H9 (cell line): ENCODE results near the gene MMP26. TPM values are rescaled to one million over a fixed set of nuclear protein-coding genes. Genes with fewer than 3 reads are reported as not detected.

ENCODE experiments used
- DNase-seq: peaks from one replicate; pipeline ENCODE4 v3.0.0-alpha.2; 2017
- H2AFZ ChIP-seq: one replicate; pipeline ENCODE4 v1.6.1; 2013; ENCODE audit warnings: mild to moderate bottlenecking, low read length, control low read depth, moderate library complexity
- H2AK5ac ChIP-seq: 2 replicates; pipeline ENCODE4 v1.6.1; 2013; ENCODE audit warnings: low read length, control low read depth, mixed read lengths; ENCODE audit not compliant: insufficient read length
- H2BK120ac ChIP-seq: one replicate; pipeline ENCODE4 v1.6.1; 2013; ENCODE audit warnings: low read depth, mild to moderate bottlenecking, low read length, control low read depth, inconsistent platforms; ENCODE audit not compliant: poor library complexity, severe bottlenecking
- H2BK12ac ChIP-seq: 2 replicates; pipeline ENCODE4 v1.6.1; 2013; ENCODE audit warnings: low read length, control low read depth, mixed read lengths, low read depth; ENCODE audit not compliant: insufficient read length
- H2BK15ac ChIP-seq: 2 replicates; pipeline ENCODE4 v1.6.1; 2013; ENCODE audit warnings: low read depth, low read length, control low read depth
- H2BK20ac ChIP-seq: one replicate; pipeline ENCODE4 v1.6.1; 2013; ENCODE audit warnings: low read depth, mild to moderate bottlenecking, low read length, control low read depth, inconsistent platforms; ENCODE audit not compliant: poor library complexity, severe bottlenecking
- H2BK5ac ChIP-seq: 2 replicates; pipeline ENCODE4 v1.6.1; 2013; ENCODE audit warnings: low read length, control low read depth, mixed read lengths; ENCODE audit not compliant: insufficient read length
- H3K14ac ChIP-seq: 2 replicates; pipeline ENCODE4 v1.6.1; 2013; ENCODE audit warnings: low read length, control low read depth; ENCODE audit not compliant: insufficient read depth
- H3K18ac ChIP-seq: 2 replicates; pipeline ENCODE4 v1.6.1; 2013; ENCODE audit warnings: low read depth, mild to moderate bottlenecking, mixed read lengths, low read length, control low read depth; ENCODE audit not compliant: insufficient read length
- H3K23ac ChIP-seq: 2 replicates; pipeline ENCODE4 v1.6.1; 2013; ENCODE audit warnings: low read length, control low read depth, mixed read lengths, low read depth; ENCODE audit not compliant: insufficient read length
- H3K23me2 ChIP-seq: 2 replicates; pipeline ENCODE4 v1.6.1; 2013; ENCODE audit warnings: low read depth, mild to moderate bottlenecking, mixed read lengths, low read length, control low read depth; ENCODE audit not compliant: insufficient read length, poor library complexity, severe bottlenecking
- H3K27ac ChIP-seq: 2 replicates; pipeline ENCODE4 v1.5.1; 2013; ENCODE audit warnings: low read length, control low read depth, mixed read lengths, low read depth; ENCODE audit not compliant: insufficient read length
- H3K27me3 ChIP-seq: 2 replicates; pipeline ENCODE4 v1.6.1; 2013; ENCODE audit warnings: low read length, control low read depth, inconsistent platforms; ENCODE audit not compliant: insufficient read depth
- H3K4ac ChIP-seq: 2 replicates; pipeline ENCODE4 v1.6.1; 2013; ENCODE audit warnings: low read depth, mild to moderate bottlenecking, control low read depth, inconsistent platforms, low read length, moderate library complexity
- H3K4me1 ChIP-seq: 2 replicates; pipeline ENCODE4 v1.6.1; 2013; ENCODE audit warnings: low read length, control low read depth, inconsistent platforms; ENCODE audit not compliant: insufficient read depth
- H3K4me2 ChIP-seq: 2 replicates; pipeline ENCODE4 v1.6.1; 2013; ENCODE audit warnings: low read length, control low read depth, mixed read lengths; ENCODE audit not compliant: insufficient read length, insufficient read depth
- H3K56ac ChIP-seq: 2 replicates; pipeline ENCODE4 v1.6.1; 2013; ENCODE audit warnings: low read depth, mild to moderate bottlenecking, mixed read lengths, low read length, control low read depth; ENCODE audit not compliant: insufficient read length
- H3K79me1 ChIP-seq: 2 replicates; pipeline ENCODE4 v1.6.1; 2013; ENCODE audit warnings: low read depth, mild to moderate bottlenecking, moderate library complexity, low read length, control low read depth, inconsistent platforms; ENCODE audit not compliant: insufficient read depth, poor library complexity, severe bottlenecking
- H3K79me2 ChIP-seq: 2 replicates; pipeline ENCODE4 v1.6.1; 2013; ENCODE audit warnings: low read length, control low read depth, inconsistent platforms; ENCODE audit not compliant: insufficient read depth
- H3K9ac ChIP-seq: 2 replicates; pipeline ENCODE4 v1.6.1; 2013; ENCODE audit warnings: low read length, control low read depth, mixed read lengths; ENCODE audit not compliant: insufficient read length; ENCODE audit errors: extremely low read depth
- H3K9me3 ChIP-seq: one replicate; pipeline ENCODE4 v1.6.1; 2013; ENCODE audit warnings: low read depth, low read length, inconsistent platforms; ENCODE audit not compliant: control insufficient read depth
- H3T11ph ChIP-seq: one replicate; pipeline ENCODE4 v1.6.1; 2013; ENCODE audit warnings: mild to moderate bottlenecking, low read length, control low read depth, inconsistent platforms
- H4K20me1 ChIP-seq: one replicate; pipeline ENCODE4 v1.6.1; 2013; ENCODE audit not compliant: control insufficient read depth, insufficient read length, insufficient read depth
- H4K5ac ChIP-seq: 2 replicates; pipeline ENCODE4 v1.6.1; 2013; ENCODE audit warnings: low read depth, mild to moderate bottlenecking, mixed read lengths, low read length, control low read depth; ENCODE audit not compliant: insufficient read length
- H4K8ac ChIP-seq: replicated peaks from 2 replicates; pipeline ENCODE4 v1.6.1; 2013; ENCODE audit warnings: low read length, control low read depth, mixed read lengths, low read depth; ENCODE audit not compliant: insufficient read length
- H4K91ac ChIP-seq: 2 replicates; pipeline ENCODE4 v1.6.1; 2013; ENCODE audit warnings: low read depth, mild to moderate bottlenecking, moderate library complexity, mixed read lengths, low read length, control low read depth; ENCODE audit not compliant: insufficient read length
- H3K27ac Mint-ChIP-seq, 3 experiments: 2 replicates in 2 of 3; 3 replicates in 1 of 3; pipeline ENCODE4 v1.8.0; 2020 to 2021; ENCODE audit warnings: mixed read lengths in 3 of 3, mild to moderate bottlenecking in 1 of 3, moderate library complexity in 1 of 3
- H3K27me3 Mint-ChIP-seq: 2 replicates; pipeline ENCODE4 v1.8.0; 2021; ENCODE audit warnings: low read depth, mild to moderate bottlenecking, moderate library complexity, mixed read lengths
- H3K36me3 Mint-ChIP-seq, 3 experiments: 2 replicates in 2 of 3; 3 replicates in 1 of 3; pipeline ENCODE4 v1.8.0; 2020 to 2021; ENCODE audit warnings: low read depth in 3 of 3, mixed read lengths in 3 of 3; ENCODE audit not compliant: insufficient read depth in 1 of 3
- H3K4me1 Mint-ChIP-seq, 2 experiments: 2 replicates each; pipeline ENCODE4 v1.8.0; 2020; ENCODE audit warnings: mixed read lengths in 2 of 2
- H3K4me3 Mint-ChIP-seq, 2 experiments: 2 replicates in 1 of 2; 3 replicates in 1 of 2; pipeline ENCODE4 v1.8.0; 2020 to 2021; ENCODE audit warnings: mild to moderate bottlenecking in 2 of 2, mixed read lengths in 2 of 2, moderate library complexity in 1 of 2
- H3K9me3 Mint-ChIP-seq, 2 experiments: 2 replicates in 1 of 2; 3 replicates in 1 of 2; pipeline ENCODE4 v1.8.0; 2020; ENCODE audit warnings: mild to moderate bottlenecking in 2 of 2, mixed read lengths in 2 of 2, moderate library complexity in 1 of 2
- CTCF ChIP-seq: fragments of 200-600 bp; sonication (generic); conservative IDR thresholded peaks from 3 replicates; pipeline ENCODE4 v1.8.0; 2021; ENCODE audit warnings: antibody characterized with exemption, mild to moderate bottlenecking
- WGBS: extraction: QIAGEN DNeasy Blood & Tissue Kit; methylation state at CpG from one replicate; pipeline ENCODE4 v1.1.7; 2013; ENCODE audit warnings: missing lambda C conversion rate, low lambda C conversion rate, mixed read lengths; ENCODE audit not compliant: insufficient read length; ENCODE audit errors: extremely low coverage; 5-methylcytosine and 5-hydroxymethylcytosine counted together
- total RNA-seq: library from RNA; stranded (reverse); gene quantifications from 2 replicates; pipeline ENCODE4 v1.2.1, GENCODE V29; 2021

The MMP26 gene
- total RNA-seq, 1 experiment from 2014 or later: not detected

- Histone ChIP-seq H4K5ac (no peak overlapping the region), H3K23me2 (no peaks in the 10 kb centered on the region), H3K4ac (no peak overlapping the region), H3K27me3 (no peaks in the 10 kb centered on the region), H2BK5ac (no peak overlapping the region), H3K9ac (no peak overlapping the region), H4K8ac (no peak overlapping the region), H2BK120ac (no peak overlapping the region), H3K27ac (no peak overlapping the region), H2BK15ac (no peak overlapping the region), H3K56ac (no peak overlapping the region), H3T11ph (no peak overlapping the region), H2AFZ (no peak overlapping the region), H2BK12ac (no peak overlapping the region), H3K9me3 (no peaks in the 10 kb centered on the region), H4K20me1 (no peaks in the 10 kb centered on the region), H3K4me2 (no peak overlapping the region), H3K79me1 (no peaks in the 10 kb centered on the region), H3K4me1 (peaks cover 2% of the 10 kb centered on the region; the same call in 1 of the 2 replicates), H4K91ac (no peak overlapping the region), H3K79me2 (no peaks in the 10 kb centered on the region), H3K18ac (no peak overlapping the region), H2BK20ac (no peak overlapping the region), H3K14ac (no peak overlapping the region), H3K23ac (no peak overlapping the region), H2AK5ac (no peak overlapping the region)
- no peak for DNase-seq
- H3K36me3 Mint-ChIP-seq: no peaks in the 10 kb centered on the region
- H3K9me3 Mint-ChIP-seq: no peaks in the 10 kb centered on the region
- no peaks in the 10 kb centered on the region for H3K27me3 Mint-ChIP-seq
- no peak for TF ChIP-seq CTCF
- no peak overlapping the region for H3K27ac Mint-ChIP-seq
- no peak overlapping the region for H3K4me3 Mint-ChIP-seq
- H3K4me1 Mint-ChIP-seq: peaks cover 13 to 14% of the 10 kb centered on the region in 2 experiments
- WGBS: no CpG with 5 or more reads among the region's 1 CpG
Measured at GRCh38 chr11:4713241-4713640, 8.7 kb downstream of the MMP26 start.
